OCI-LY1 (cell line): ENCODE measurements around the gene MAP3K14.

ENCODE experiments used
- CTCF ChIP-seq: fragments of 200-600 bp; sonication (generic), shearing (Covaris generic); IDR thresholded peaks from 2 replicates; pipeline ENCODE4 v1.5.1; 2017; ENCODE audit warnings: mild to moderate bottlenecking, antibody characterized with exemption, low read length, moderate library complexity, mixed read lengths
- EZH2 ChIP-seq: fragments of 200-600 bp; sonication (generic), shearing (Covaris generic); IDR thresholded peaks from 2 replicates; pipeline ENCODE4 v1.8.0; 2017; ENCODE audit warnings: borderline replicate concordance, mixed run types, mild to moderate bottlenecking, antibody characterized with exemption, low read length, moderate library complexity, mixed read lengths

- TF ChIP-seq CTCF, result no peak
- TF ChIP-seq EZH2, result no peak
Observed at GRCh38 chr17:45305530-45306087, 11.2 kb downstream of the MAP3K14 start.
